NCI-H146 treated with DMSO at 0.1 percent for 48 hours (cell line): ENCODE measurements around the gene DTX4.

Experiments
- DNase-seq: peaks from one replicate; lab custom pipeline; 2025; ENCODE audit not compliant: unreplicated experiment; lab: John Stamatoyannopoulos, UW

Gene DTX4

GRCh38 chr11:59216641-59217564 lies 45.0 kb downstream of the DTX4 start:
- DNase-seq = no peak

GRCh38 chr11:59218319-59218718 lies 46.4 kb downstream of the DTX4 start:
- no peak for DNase-seq

- no peak for DNase-seq
These were observed 47.0 kb downstream of the DTX4 start for GRCh38 chr11:59218893-59219292.

GRCh38 chr11:59219836-59220235 lies 47.9 kb downstream of the DTX4 start:
- no peak for DNase-seq

GRCh38 chr11:59221441-59221840 lies 49.5 kb downstream of the DTX4 start:
- DNase-seq = no peak

- no peak for DNase-seq
These were observed 50.6 kb downstream of the DTX4 start for GRCh38 chr11:59222464-59223060.

GRCh38 chr11:59223177-59223576 lies 51.2 kb downstream of the DTX4 start:
- DNase-seq = no peak

- no peak for DNase-seq
These were observed 51.7 kb downstream of the DTX4 start for GRCh38 chr11:59223611-59224010.

- DNase-seq = no peak
These were observed 52.5 kb downstream of the DTX4 start for GRCh38 chr11:59224351-59224928.

- DNase-seq = no peak
These were observed 53.1 kb downstream of the DTX4 start for GRCh38 chr11:59225017-59225416.

GRCh38 chr11:59226396-59226795 lies 54.5 kb downstream of the DTX4 start:
- DNase-seq = no peak

- no peak for DNase-seq
These were observed 68.4 kb downstream of the DTX4 start for GRCh38 chr11:59240322-59240721.

- no peak for DNase-seq
These were observed 71.7 kb downstream of the DTX4 start for GRCh38 chr11:59243633-59244032.

GRCh38 chr11:59247531-59248227 lies 75.7 kb downstream of the DTX4 start:
- no peak for DNase-seq

GRCh38 chr11:59249535-59249934 lies 77.6 kb downstream of the DTX4 start:
- DNase-seq = no peak

GRCh38 chr11:59253001-59253400 lies 81.1 kb downstream of the DTX4 start:
- DNase-seq = no peak

GRCh38 chr11:59254286-59254685 lies 82.4 kb downstream of the DTX4 start:
- no peak for DNase-seq

GRCh38 chr11:59255281-59255680 lies 83.3 kb downstream of the DTX4 start:
- DNase-seq = no peak
